ENCODE data around the gene ACAD8. TPM values are rescaled to one million over a fixed set of nuclear protein-coding genes. Genes with fewer than 3 reads are reported as not detected.

Gene ACAD8
- total and polyA plus RNA-seq, 11 donors: 21.0 to 48.2 (median 37.1) TPM

DNA sequence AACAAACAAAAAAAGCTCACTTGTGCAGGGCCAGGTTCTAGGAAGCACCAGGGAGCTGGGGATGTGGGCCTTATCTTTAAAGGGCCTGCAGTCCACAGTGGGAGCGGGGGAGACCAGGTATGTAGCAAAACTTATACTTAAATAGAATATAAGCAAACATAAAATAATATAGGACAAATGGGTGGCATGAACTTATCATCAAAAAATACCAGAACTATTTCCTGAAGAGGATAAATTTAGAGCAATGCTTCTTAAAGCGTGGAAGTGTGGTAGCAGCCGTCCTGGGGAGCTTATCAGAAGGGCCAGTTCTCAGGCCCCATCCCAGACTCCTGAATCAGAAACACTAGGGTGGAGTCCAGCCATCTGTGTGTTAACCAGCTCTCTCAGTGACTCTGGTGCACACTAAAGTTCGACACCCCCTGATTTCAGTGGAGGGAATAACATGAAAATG lies 19.6 kb upstream of the ACAD8 start:
- no peak overlapping the region for H3K4me3 ChIP-seq
- TF ChIP-seq, protein P1, sequence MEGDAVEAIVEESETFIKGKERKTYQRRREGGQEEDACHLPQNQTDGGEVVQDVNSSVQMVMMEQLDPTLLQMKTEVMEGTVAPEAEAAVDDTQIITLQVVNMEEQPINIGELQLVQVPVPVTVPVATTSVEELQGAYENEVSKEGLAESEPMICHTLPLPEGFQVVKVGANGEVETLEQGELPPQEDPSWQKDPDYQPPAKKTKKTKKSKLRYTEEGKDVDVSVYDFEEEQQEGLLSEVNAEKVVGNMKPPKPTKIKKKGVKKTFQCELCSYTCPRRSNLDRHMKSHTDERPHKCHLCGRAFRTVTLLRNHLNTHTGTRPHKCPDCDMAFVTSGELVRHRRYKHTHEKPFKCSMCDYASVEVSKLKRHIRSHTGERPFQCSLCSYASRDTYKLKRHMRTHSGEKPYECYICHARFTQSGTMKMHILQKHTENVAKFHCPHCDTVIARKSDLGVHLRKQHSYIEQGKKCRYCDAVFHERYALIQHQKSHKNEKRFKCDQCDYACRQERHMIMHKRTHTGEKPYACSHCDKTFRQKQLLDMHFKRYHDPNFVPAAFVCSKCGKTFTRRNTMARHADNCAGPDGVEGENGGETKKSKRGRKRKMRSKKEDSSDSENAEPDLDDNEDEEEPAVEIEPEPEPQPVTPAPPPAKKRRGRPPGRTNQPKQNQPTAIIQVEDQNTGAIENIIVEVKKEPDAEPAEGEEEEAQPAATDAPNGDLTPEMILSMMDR (IDR thresholded peaks at IDR 0.05): no peak
- TF ChIP-seq POLR2A (IDR thresholded peaks at IDR 0.05): no peak
- no peaks in the 10 kb centered on the region for H3K9me3 ChIP-seq
- intact Hi-C loops (cut with DNase I): no loop called here
- H3K27me3 ChIP-seq: no peaks in the 10 kb centered on the region
- 54 to 72% (median 64%) methylated on average over 4 of the region's 4 CpGs for WGBS, 4 donors
- no peak overlapping the region for H3K27ac ChIP-seq
- peaks cover 0 to 56% (median 34%) of the 10 kb centered on the region in 12 donors for H3K4me1 ChIP-seq
- H3K36me3 ChIP-seq: peaks cover 0 to 44% (median 29%) of the 10 kb centered on the region in 9 donors
- DNase-seq (no peak), ATAC-seq (peak in 2 of 4 donors; percentile 23 to 34)

DNA sequence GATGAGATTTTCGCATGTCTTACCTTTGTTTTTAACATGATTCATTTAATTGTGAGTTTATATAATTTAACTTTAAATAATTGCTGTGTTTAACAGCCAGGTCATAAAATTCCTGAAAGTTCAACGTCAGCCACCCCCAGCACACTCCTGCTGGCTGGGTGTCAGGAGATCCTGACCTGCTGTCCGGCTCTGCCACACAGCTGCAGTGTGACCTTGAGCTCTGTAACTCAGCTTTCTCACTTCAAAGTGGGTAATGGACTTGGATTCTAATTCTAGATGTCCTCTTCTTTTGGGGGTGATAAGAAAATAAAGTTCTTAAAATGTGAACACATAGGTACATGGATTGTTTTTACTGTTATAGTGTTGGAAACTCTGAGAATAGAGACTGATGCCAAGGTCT lies 18.0 kb upstream of the ACAD8 start:
- H3K27me3 ChIP-seq: no peaks in the 10 kb centered on the region
- ATAC-seq: peak; percentile 61 to 74 (median 66)
- intact Hi-C loops (cut with DNase I): no loop called here
- no peak overlapping the region for H3K4me3 ChIP-seq
- DNase-seq: peak in 1 of 5 donors; percentile 44
- H3K4me1 ChIP-seq: peaks cover 0 to 42% (median 21%) of the 10 kb centered on the region in 12 donors
- H3K27ac ChIP-seq: peak overlapping the region in 6 of 12 donors; percentile 1 to 40 (median 22)
- H3K36me3 ChIP-seq: peaks cover 0 to 58% (median 46%) of the 10 kb centered on the region in 9 donors
- no peak for TF ChIP-seq POLR2A (IDR thresholded peaks at IDR 0.05)
- TF ChIP-seq, protein P1 (IDR thresholded peaks at IDR 0.05): no peak
- H3K9me3 ChIP-seq: no peaks in the 10 kb centered on the region
- WGBS, 4 donors: 66 to 77% (median 68%) methylated on average over 3 of the region's 3 CpGs

DNA sequence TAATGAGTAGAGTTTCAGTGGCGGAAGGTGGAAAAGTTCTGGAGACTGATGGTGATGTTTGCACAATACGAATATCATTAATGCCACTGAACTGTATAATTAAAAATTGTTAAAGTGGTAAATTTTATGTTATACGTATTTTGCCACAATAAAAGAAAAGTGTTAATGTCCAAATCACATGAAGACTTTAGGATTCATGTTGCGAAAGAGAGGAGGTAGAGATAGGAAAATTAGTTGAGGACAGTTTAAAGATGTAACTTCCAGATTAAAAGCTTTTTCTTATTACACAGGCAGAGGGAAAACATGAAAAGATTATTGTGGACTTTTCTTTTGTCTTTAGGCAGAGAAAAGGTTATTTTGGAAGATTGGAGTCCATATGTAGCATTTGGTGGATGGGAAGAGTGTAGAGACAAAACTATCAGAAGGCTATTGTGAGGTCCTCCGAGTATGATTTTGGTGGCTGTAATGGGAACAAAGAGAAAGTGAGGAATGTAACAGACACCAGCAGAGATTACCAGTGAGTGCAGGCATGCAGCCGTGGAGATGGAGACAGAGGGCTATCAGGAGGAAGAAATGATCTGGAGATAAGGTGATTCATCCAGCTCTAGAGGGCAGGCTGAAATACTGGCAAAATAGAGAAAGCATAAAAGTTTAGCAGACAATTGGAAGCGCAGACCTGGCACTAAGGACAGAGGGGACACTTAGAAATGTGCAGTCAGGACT lies 16.4 kb upstream of the ACAD8 start:
- no peaks in the 10 kb centered on the region for H3K9me3 ChIP-seq
- ATAC-seq: no peak
- H3K4me1 ChIP-seq: peaks cover 0 to 26% (median 10%) of the 10 kb centered on the region in 12 donors
- H3K27me3 ChIP-seq: no peaks in the 10 kb centered on the region
- intact Hi-C loops (cut with DNase I): no loop called here
- DNase-seq: no peak
- no peak overlapping the region for H3K4me3 ChIP-seq
- 87 to 91% (median 88%) methylated on average over 7 of the region's 7 CpGs for WGBS, 4 donors
- peaks cover 0 to 70% (median 54%) of the 10 kb centered on the region in 9 donors for H3K36me3 ChIP-seq
- no peak for TF ChIP-seq POLR2A (IDR thresholded peaks at IDR 0.05)
- TF ChIP-seq, protein P1 (IDR thresholded peaks at IDR 0.05): no peak
- no peak overlapping the region for H3K27ac ChIP-seq

DNA sequence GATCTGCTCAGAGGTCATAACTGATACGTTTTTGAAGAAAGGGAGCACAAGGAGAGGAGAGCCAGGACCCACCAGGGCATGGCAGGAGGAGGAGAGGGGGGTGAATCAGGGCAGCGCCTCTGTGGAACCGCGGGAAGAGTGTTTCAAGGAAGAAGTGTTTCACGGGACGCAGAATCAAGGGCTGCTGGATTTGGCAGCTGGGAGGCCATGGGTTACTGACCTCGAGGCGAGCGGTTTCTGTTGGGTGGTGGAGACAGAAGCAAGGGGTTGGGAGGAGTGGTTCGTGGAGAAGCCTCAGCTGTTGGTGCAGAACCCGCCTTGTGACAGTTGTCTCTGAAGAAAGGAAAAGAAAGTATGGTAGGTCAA lies 15.8 kb upstream of the ACAD8 start:
- H3K36me3 ChIP-seq: peaks cover 0 to 76% (median 59%) of the 10 kb centered on the region in 9 donors
- WGBS, 4 donors: 80 to 88% (median 83%) methylated on average over 11 of the region's 11 CpGs
- no peaks in the 10 kb centered on the region for H3K9me3 ChIP-seq
- peaks cover 0 to 21% (median 8%) of the 10 kb centered on the region in 12 donors for H3K4me1 ChIP-seq
- no peak for DNase-seq
- no peak for TF ChIP-seq POLR2A (IDR thresholded peaks at IDR 0.05)
- TF ChIP-seq, protein P1 (IDR thresholded peaks at IDR 0.05): no peak
- no peak overlapping the region for H3K4me3 ChIP-seq
- intact Hi-C loops (cut with DNase I): no loop called here
- ATAC-seq: no peak
- no peaks in the 10 kb centered on the region for H3K27me3 ChIP-seq
- H3K27ac ChIP-seq: no peak overlapping the region
